CD14-positive monocyte (primary cell): ENCODE results near the gene PRKCQ. TPM values are rescaled to one million over a fixed set of nuclear protein-coding genes. Genes with fewer than 3 reads are reported as not detected.

Source experiments
- DNase-seq, 3 donors: peaks; one replicate each; pipeline ENCODE4 v3.0.0-alpha.2; 2011 to 2022
- H2AFZ ChIP-seq: 2 replicates; pipeline ENCODE4 v1.6.0; 2012; ENCODE audit warnings: mild to moderate bottlenecking, low read depth, low read length, inconsistent platforms; ENCODE audit not compliant: insufficient read depth, poor library complexity, severe bottlenecking
- H3K27ac ChIP-seq, 2 donors: 1 replicate in 1 of 2; 2 replicates in 1 of 2; pipeline ENCODE4 v1.5.1; 2012 to 2013; ENCODE audit warnings: low read length in 2 of 2, control low read depth in 1 of 2, inconsistent platforms in 1 of 2, low read depth in 1 of 2, mild to moderate bottlenecking in 1 of 2
- H3K27me3 ChIP-seq, 2 donors: one replicate each; pipeline versions ENCODE4 v1.6.0 to v1.6.1; 2011 to 2013; ENCODE audit warnings: low read length in 2 of 2; ENCODE audit not compliant: control insufficient read depth in 2 of 2, insufficient read depth in 2 of 2
- H3K36me3 ChIP-seq, 2 donors: replicated peaks in 1 of 2; 1 replicate in 1 of 2; 2 replicates in 1 of 2; pipeline versions ENCODE4 v1.5.1 to v1.6.1; 2012 to 2013; ENCODE audit warnings: low read length in 2 of 2, control low read depth in 1 of 2, inconsistent platforms in 1 of 2, mild to moderate bottlenecking in 1 of 2; ENCODE audit not compliant: insufficient read depth in 2 of 2, control insufficient read depth in 1 of 2
- H3K4me1 ChIP-seq, 2 donors: 1 replicate in 1 of 2; 2 replicates in 1 of 2; pipeline versions ENCODE4 v1.5.1 to v1.6.1; 2012 to 2013; ENCODE audit warnings: low read length in 2 of 2, control low read depth in 1 of 2, inconsistent platforms in 1 of 2, mild to moderate bottlenecking in 1 of 2, moderate library complexity in 1 of 2; ENCODE audit not compliant: insufficient read depth in 2 of 2, control insufficient read depth in 1 of 2
- H3K4me2 ChIP-seq: replicated peaks from 2 replicates; pipeline ENCODE3; 2012; ENCODE audit warnings: low read length, moderate library complexity, mild to moderate bottlenecking; ENCODE audit not compliant: poor library complexity, severe bottlenecking; ENCODE audit errors: extremely low read depth
- H3K4me3 ChIP-seq, 3 experiments: fragments of 200-600 bp in 1 of 3; sonication (generic) in 1 of 3; replicated peaks in 1 of 3; 1 replicate in 2 of 3; 2 replicates in 1 of 3; pipeline ENCODE4 v1.5.1; 2011 to 2013; ENCODE audit warnings: low read length in 3 of 3, mild to moderate bottlenecking in 3 of 3, control low read depth in 2 of 3, low read depth in 2 of 3, inconsistent platforms in 1 of 3, moderate library complexity in 1 of 3
- H3K79me2 ChIP-seq: 2 replicates; pipeline ENCODE4 v1.6.0; 2012; ENCODE audit warnings: mild to moderate bottlenecking, control low read depth, inconsistent platforms, low read length, moderate library complexity; ENCODE audit not compliant: insufficient read depth
- H3K9ac ChIP-seq: 2 replicates; pipeline ENCODE4 v1.6.0; 2017; ENCODE audit warnings: low read length, mild to moderate bottlenecking; ENCODE audit not compliant: insufficient read depth, poor library complexity, severe bottlenecking
- H3K9me3 ChIP-seq, 2 donors: replicated peaks in 1 of 2; 1 replicate in 1 of 2; 2 replicates in 1 of 2; pipeline versions ENCODE4 v1.5.1 to v1.6.1; 2012 to 2013; ENCODE audit warnings: low read length in 2 of 2, control low read depth in 1 of 2; ENCODE audit not compliant: control insufficient read depth in 1 of 2, insufficient read depth in 1 of 2
- H4K20me1 ChIP-seq: 2 replicates; pipeline ENCODE4 v1.6.0; 2012; ENCODE audit warnings: mild to moderate bottlenecking, low read length, control low read depth, moderate library complexity; ENCODE audit not compliant: insufficient read depth
- H3K27ac Mint-ChIP-seq, 7 donors: one replicate each; pipeline ENCODE4 v1.8.0; 2020; ENCODE audit warnings: mild to moderate bottlenecking in 7 of 7, mixed read lengths in 7 of 7, moderate library complexity in 6 of 7, inconsistent platforms in 2 of 7
- H3K27me3 Mint-ChIP-seq, 3 donors: one replicate each; pipeline ENCODE4 v1.8.0; 2021 to 2022; ENCODE audit warnings: low read depth in 3 of 3, mild to moderate bottlenecking in 3 of 3, mixed read lengths in 3 of 3, moderate library complexity in 3 of 3, inconsistent platforms in 1 of 3
- H3K36me3 Mint-ChIP-seq, 2 donors: one replicate each; pipeline ENCODE4 v1.8.0; 2020; ENCODE audit warnings: mixed read lengths in 2 of 2, inconsistent platforms in 1 of 2, mild to moderate bottlenecking in 1 of 2
- H3K4me1 Mint-ChIP-seq: one replicate; pipeline ENCODE4 v1.8.0; 2020; ENCODE audit warnings: mild to moderate bottlenecking, mixed read lengths
- H3K4me3 Mint-ChIP-seq, 2 donors: one replicate each; pipeline ENCODE4 v1.8.0; 2020; ENCODE audit warnings: mild to moderate bottlenecking in 2 of 2, mixed read lengths in 2 of 2, moderate library complexity in 1 of 2
- H3K9me3 Mint-ChIP-seq, 7 donors: one replicate each; pipeline ENCODE4 v1.8.0; 2020 to 2022; ENCODE audit warnings: mixed read lengths in 7 of 7, mild to moderate bottlenecking in 6 of 7, moderate library complexity in 6 of 7, inconsistent platforms in 2 of 7
- WGBS: methylation state at CpG from one replicate; pipeline ENCODE4 v1.1.5; 2013; ENCODE audit warnings: missing lambda C conversion rate; ENCODE audit not compliant: insufficient coverage; 5-methylcytosine and 5-hydroxymethylcytosine counted together
- intact Hi-C, 2 donors: fragments of 100-400 bp; cut with micrococcal nuclease; formaldehyde crosslinking; loops; one replicate each; pipeline versions ENCODE4 v1.15.0 to v1.15.1; 2023
- polyA plus RNA-seq, 3 donors: library from polyadenylated mRNA; depleted of rRNA in 1 of 3; unstranded in 2 of 3; stranded (reverse) in 1 of 3; fragments of 300-500 nt in 2 of 3; fragments of >200 nt in 1 of 3; fragmentation: Illumina TruSeq in 2 of 3; gene quantifications; 1 replicate in 2 of 3; 2 replicates in 1 of 3; pipeline ENCODE4 v1.2.3, GENCODE V29; 2012 to 2021
- TF ChIP-seq, protein P1 (sequence below): fragments of 200-600 bp; IDR thresholded peaks from one replicate; pipeline ENCODE4 v1.8.0; 2022; ENCODE audit warnings: antibody characterized with exemption, mild to moderate bottlenecking

PRKCQ gene
- polyA plus RNA-seq, 3 donors: 0.01 to 0.29 (median 0.09) TPM

DNA sequence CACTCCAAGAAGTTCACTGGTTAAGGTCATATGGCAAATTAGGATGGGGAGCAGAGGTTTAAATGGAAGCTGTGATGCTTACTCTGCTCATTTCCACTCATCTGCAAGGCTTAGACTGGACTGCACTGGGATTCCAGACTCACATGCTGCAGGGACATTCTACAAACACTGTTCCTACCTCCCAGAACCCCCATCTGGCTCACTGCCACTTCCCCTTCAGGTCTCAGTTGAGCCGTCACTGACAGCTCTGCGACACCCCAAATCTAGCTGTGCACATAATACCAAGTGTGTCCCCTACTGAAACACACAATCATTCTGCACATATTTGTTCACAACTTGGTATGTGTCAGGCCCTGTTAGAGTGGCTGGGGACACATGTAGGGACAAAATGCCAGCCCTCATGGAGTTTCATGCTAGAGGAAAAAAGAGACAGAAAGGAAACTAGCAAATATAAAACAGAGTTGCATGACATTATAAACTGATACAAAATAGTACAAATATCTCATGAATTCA lies 5.4 kb downstream of the PRKCQ start:
- Histone ChIP-seq H2AFZ (no peak overlapping the region), H3K27me3 (peaks cover 10 to 14% of the 10 kb centered on the region in 2 donors), H3K9ac (no peak overlapping the region), H3K4me2 (no peak overlapping the region), H3K79me2 (peaks cover 3% of the 10 kb centered on the region), H3K4me1 (peaks cover 12 to 17% of the 10 kb centered on the region in 2 donors), H3K4me3 (no peak overlapping the region), H4K20me1 (no peaks in the 10 kb centered on the region), H3K27ac (no peak overlapping the region), H3K36me3 (no peaks in the 10 kb centered on the region), H3K9me3 (no peaks in the 10 kb centered on the region)
- no peak overlapping the region for H3K27ac Mint-ChIP-seq
- H3K4me1 Mint-ChIP-seq: peaks cover 36% of the 10 kb centered on the region
- intact Hi-C loops: no loop called here
- TF ChIP-seq, protein P1, sequence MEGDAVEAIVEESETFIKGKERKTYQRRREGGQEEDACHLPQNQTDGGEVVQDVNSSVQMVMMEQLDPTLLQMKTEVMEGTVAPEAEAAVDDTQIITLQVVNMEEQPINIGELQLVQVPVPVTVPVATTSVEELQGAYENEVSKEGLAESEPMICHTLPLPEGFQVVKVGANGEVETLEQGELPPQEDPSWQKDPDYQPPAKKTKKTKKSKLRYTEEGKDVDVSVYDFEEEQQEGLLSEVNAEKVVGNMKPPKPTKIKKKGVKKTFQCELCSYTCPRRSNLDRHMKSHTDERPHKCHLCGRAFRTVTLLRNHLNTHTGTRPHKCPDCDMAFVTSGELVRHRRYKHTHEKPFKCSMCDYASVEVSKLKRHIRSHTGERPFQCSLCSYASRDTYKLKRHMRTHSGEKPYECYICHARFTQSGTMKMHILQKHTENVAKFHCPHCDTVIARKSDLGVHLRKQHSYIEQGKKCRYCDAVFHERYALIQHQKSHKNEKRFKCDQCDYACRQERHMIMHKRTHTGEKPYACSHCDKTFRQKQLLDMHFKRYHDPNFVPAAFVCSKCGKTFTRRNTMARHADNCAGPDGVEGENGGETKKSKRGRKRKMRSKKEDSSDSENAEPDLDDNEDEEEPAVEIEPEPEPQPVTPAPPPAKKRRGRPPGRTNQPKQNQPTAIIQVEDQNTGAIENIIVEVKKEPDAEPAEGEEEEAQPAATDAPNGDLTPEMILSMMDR: no peak
- peaks cover 23 to 26% (median 24%) of the 10 kb centered on the region in 3 donors for H3K27me3 Mint-ChIP-seq
- peaks cover 0 to 2% (median 0%) of the 10 kb centered on the region in 7 donors for H3K9me3 Mint-ChIP-seq
- no CpG with 5 or more reads among the region's 2 CpGs for WGBS
- no peak for DNase-seq
- H3K4me3 Mint-ChIP-seq: no peak overlapping the region
- peaks cover 0 to 3% of the 10 kb centered on the region in 2 donors for H3K36me3 Mint-ChIP-seq

DNA sequence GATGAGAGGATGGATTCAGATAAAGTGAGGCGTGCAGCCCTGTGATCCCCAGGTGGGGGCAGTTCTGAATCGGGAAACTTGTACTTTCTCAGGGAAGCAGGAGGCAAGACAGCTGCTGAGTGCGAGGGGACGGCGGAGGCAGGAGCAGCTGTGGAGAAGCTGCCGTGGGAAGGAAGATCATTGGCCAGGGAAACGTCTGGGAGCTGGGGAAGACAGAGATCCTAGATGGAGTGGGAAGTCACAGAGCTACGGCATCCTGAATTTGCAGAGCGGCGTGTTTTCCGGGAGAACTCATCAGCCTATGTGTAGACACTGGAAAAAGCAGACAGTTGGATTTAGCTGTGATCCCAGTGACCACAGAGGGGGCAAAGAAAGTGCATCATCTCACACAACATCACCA lies 9.2 kb downstream of the PRKCQ start:
- H3K9ac ChIP-seq: no peak overlapping the region
- H3K36me3 ChIP-seq: no peaks in the 10 kb centered on the region
- no peaks in the 10 kb centered on the region for H3K36me3 Mint-ChIP-seq
- H3K27ac ChIP-seq: no peak overlapping the region
- no peak overlapping the region for H3K4me3 Mint-ChIP-seq
- no peaks in the 10 kb centered on the region for H4K20me1 ChIP-seq
- H3K4me2 ChIP-seq: no peak overlapping the region
- peaks cover 3 to 9% (median 5%) of the 10 kb centered on the region in 3 donors for H3K27me3 Mint-ChIP-seq
- no peaks in the 10 kb centered on the region for H3K9me3 ChIP-seq
- no peaks in the 10 kb centered on the region for H3K27me3 ChIP-seq
- H3K4me1 Mint-ChIP-seq: peaks cover 24% of the 10 kb centered on the region
- no peak overlapping the region for H2AFZ ChIP-seq
- WGBS: 99% methylated on average over 7 of the region's 11 CpGs
- H3K9me3 Mint-ChIP-seq: no peaks in the 10 kb centered on the region
- intact Hi-C loops: no loop called here
- H3K4me1 ChIP-seq: peaks cover 7 to 8% of the 10 kb centered on the region in 2 donors
- H3K27ac Mint-ChIP-seq: no peak overlapping the region
- no peaks in the 10 kb centered on the region for H3K79me2 ChIP-seq
- TF ChIP-seq, protein P1: no peak
- DNase-seq: no peak
- no peak overlapping the region for H3K4me3 ChIP-seq
